ENCODE results near the gene KMT2B.

Gene KMT2B

DNA sequence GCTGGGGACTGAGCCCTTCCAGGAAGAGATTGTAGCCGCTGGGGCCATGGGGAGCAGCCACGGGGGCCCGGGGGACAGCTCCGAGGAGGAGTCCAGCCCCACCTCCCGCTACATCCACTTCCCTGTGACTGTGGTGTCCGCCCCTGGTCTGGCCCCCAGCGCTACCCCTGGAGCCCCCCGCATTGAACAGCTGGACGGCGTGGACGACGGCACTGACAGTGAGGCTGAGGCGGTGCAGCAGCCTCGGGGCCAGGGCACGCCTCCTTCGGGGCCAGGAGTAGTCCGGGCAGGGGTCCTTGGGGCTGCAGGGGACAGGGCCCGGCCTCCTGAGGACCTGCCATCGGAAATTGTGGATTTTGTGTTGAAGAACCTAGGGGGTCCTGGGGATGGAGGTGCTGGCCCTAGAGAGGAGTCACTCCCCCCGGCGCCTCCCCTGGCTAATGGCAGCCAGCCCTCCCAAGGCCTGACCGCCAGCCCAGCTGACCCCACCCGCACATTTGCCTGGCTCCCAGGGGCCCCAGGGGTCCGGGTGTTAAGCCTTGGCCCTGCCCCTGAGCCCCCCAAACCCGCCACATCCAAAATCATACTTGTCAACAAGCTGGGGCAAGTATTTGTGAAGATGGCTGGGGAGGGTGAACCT, 14.9 kb downstream of the KMT2B start:
- TF ChIP-seq, protein P1, sequence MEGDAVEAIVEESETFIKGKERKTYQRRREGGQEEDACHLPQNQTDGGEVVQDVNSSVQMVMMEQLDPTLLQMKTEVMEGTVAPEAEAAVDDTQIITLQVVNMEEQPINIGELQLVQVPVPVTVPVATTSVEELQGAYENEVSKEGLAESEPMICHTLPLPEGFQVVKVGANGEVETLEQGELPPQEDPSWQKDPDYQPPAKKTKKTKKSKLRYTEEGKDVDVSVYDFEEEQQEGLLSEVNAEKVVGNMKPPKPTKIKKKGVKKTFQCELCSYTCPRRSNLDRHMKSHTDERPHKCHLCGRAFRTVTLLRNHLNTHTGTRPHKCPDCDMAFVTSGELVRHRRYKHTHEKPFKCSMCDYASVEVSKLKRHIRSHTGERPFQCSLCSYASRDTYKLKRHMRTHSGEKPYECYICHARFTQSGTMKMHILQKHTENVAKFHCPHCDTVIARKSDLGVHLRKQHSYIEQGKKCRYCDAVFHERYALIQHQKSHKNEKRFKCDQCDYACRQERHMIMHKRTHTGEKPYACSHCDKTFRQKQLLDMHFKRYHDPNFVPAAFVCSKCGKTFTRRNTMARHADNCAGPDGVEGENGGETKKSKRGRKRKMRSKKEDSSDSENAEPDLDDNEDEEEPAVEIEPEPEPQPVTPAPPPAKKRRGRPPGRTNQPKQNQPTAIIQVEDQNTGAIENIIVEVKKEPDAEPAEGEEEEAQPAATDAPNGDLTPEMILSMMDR (IDR thresholded peaks at IDR 0.05; ENCODE audit: low read depth, low read length), result no peak
- H3K4me3 ChIP-seq (replicated peaks in 1 of 2; ENCODE audit: low read depth in 2 of 2, low read length in 2 of 2), result no peak overlapping the region
- DNase-seq (ENCODE audit: low read depth in 2 of 2), result no peak

DNA sequence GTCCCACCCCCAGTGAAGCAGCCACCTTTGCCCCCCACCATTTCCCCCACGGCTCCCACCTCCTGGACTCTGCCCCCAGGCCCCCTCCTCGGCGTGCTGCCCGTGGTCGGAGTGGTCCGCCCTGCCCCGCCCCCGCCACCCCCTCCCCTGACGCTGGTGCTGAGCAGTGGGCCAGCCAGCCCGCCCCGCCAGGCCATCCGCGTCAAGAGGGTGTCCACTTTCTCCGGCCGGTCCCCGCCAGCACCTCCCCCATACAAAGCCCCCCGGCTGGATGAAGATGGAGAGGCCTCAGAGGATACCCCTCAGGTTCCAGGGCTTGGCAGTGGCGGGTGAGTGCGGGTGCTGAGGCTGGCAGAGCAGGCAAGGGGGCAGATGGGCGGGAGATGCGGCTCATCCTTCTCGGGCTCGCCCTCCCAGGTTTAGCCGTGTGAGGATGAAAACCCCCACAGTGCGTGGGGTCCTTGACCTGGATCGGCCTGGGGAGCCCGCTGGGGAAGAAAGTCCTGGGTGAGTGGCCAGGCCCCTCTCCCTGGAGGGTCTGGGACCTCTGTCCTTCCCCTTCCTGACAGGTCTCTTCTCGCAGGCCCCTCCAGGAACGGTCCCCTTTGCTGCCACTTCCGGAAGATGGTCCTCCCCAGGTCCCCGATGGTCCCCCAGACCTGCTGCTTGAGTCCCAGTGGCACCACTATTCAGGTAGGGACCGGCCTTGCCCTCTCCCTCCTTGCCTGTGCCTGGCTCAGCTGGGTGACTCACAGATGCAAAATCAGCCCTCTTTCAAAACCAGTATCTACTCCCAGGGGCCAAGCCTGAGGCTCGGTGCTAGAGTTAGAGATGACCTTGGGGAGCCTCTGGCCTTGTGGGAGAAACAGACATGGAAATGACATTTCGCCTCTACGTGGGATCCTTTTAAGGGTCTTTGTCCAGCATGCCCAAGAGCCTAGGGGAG, 15.7 kb downstream of the KMT2B start:
- TF ChIP-seq, protein P1 (IDR thresholded peaks at IDR 0.05; ENCODE audit: low read depth, low read length), result no peak
- no peak for DNase-seq (ENCODE audit: low read depth in 2 of 2)
- H3K4me3 ChIP-seq (replicated peaks in 1 of 2; ENCODE audit: low read depth in 2 of 2, low read length in 2 of 2), result no peak overlapping the region

DNA sequence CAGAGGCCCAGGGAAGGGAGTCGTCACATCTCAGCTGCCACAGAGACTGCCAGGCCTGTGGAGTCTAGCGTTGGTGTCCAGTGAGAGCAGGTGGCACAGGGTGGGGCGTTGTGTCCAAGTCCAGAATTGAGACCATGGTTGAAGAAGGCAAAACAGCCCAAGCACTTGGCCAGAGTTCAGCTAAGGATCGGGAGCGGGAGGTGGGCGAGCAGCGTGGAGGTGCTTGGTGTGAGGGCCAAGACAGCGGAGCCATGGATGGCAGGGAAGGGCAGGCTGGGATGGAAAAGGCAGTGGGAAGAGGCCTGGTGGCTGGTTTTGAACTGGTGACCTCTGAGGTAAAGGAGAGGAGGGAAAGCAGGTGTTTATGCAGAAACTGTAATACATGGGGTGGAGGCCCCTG, 16.5 kb downstream of the KMT2B start:
- H3K4me3 ChIP-seq (replicated peaks in 1 of 2; ENCODE audit: low read depth in 2 of 2, low read length in 2 of 2), result no peak overlapping the region
- DNase-seq (ENCODE audit: low read depth in 2 of 2), result no peak
- TF ChIP-seq, protein P1 (IDR thresholded peaks at IDR 0.05; ENCODE audit: low read depth, low read length), result no peak

DNA sequence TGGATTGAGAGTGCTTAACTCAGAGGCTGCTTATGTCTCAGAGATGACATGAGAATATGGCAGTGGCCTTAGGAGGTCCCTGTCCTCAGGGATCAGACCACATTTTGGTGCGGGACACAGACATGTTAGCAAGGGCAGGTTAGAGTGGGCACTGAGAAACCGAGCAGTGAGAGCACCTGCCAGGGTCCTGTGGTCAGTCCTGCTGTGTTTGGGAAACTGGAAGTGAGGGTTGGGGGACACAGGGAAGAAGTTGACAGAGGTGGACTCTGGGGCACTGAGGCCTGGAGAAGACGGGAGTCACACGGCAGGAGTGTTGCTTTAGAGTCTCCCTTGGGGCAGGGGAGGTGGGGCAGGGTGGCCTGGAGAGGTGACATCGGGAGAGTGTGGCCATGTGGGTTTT, 17.1 kb downstream of the KMT2B start:
- TF ChIP-seq, protein P1 (IDR thresholded peaks at IDR 0.05; ENCODE audit: low read depth, low read length), result no peak
- H3K4me3 ChIP-seq (replicated peaks in 1 of 2; ENCODE audit: low read depth in 2 of 2, low read length in 2 of 2), result no peak overlapping the region
- no peak for DNase-seq (ENCODE audit: low read depth in 2 of 2)

DNA sequence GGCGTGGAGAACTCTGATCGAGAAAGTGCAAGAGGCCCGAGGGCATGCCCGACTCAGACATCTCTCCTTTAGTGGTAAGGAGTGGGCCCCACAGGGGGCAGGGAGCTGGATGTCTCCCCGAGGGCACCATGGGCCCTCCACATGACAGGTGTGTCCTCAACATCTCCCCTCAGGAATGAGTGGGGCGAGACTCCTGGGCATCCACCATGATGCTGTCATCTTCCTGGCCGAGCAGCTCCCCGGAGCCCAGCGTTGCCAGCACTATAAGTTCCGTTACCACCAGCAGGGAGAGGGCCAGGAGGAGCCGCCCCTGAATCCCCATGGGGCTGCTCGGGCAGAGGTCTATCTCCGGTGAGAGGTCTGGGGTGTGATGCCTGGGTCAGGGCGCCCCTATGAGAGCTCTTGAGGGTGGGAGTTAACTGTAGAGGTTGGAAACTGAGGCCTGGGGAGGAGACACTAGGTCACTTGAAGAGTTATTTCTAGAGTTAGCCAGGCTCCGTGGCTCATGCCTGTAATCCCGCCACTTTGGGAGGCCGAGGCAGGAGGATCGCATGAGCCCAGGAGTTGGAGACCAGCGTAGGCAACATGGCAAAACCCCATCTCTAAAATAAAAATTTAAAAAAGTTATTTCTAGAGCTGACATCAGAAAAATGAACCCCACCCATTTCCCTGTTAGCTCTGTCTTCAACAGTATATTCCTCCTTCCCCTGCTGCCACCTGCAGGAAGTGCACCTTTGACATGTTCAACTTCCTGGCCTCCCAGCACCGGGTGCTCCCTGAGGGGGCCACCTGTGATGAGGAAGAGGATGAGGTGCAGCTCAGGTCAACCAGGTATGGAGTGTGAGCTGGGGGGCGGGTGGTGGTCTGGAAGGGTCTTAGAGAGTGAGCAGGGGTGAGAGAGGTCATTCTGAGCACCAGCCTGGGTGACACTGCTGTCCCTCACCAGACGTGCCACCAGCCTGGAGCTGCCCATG, 19.4 kb downstream of the KMT2B start:
- no peak overlapping the region for H3K4me3 ChIP-seq (replicated peaks in 1 of 2; ENCODE audit: low read depth in 2 of 2, low read length in 2 of 2)
- TF ChIP-seq, protein P1 (IDR thresholded peaks at IDR 0.05; ENCODE audit: low read depth, low read length), result peak; percentile 19
- DNase-seq (ENCODE audit: low read depth in 2 of 2), result no peak
